Sciatic nerve (tissue), 2 donors: ENCODE measurements around the gene SPRED1. TPM values are rescaled to one million over a fixed set of nuclear protein-coding genes. Genes with fewer than 3 reads are reported as not detected.

Experiments
- ATAC-seq: fragments of 200-7000 bp; cut with Tn5 transposase; one replicate; pipeline ENCODE4 v1.9.1; 2020; ENCODE audit warnings: mild to moderate bottlenecking, moderate library complexity
- DNase-seq: peaks from one replicate; pipeline ENCODE4 v3.0.0-alpha.2; 2020; ENCODE audit warnings: low spot score
- intact Hi-C: fragments of 100-400 bp; cut with DNase I; formaldehyde crosslinking; loops from one replicate; pipeline ENCODE4 v1.14.2; 2022
- total RNA-seq: library from RNA; stranded (reverse); fragmentation: NEBNext Ultra II Directional; extraction: Animal tissue kit (Norgen Biotek cat#: 25700); gene quantifications from one replicate; pipeline ENCODE4 v1.2.1, GENCODE V29; 2021
- donor health status: DM: no; HTN: no; CAD: no.
- donor health status: DM: no; HTN: no; CAD: no.

Gene SPRED1
- total RNA-seq, 1 donor from 2014 or later, result 56.4 TPM

DNA sequence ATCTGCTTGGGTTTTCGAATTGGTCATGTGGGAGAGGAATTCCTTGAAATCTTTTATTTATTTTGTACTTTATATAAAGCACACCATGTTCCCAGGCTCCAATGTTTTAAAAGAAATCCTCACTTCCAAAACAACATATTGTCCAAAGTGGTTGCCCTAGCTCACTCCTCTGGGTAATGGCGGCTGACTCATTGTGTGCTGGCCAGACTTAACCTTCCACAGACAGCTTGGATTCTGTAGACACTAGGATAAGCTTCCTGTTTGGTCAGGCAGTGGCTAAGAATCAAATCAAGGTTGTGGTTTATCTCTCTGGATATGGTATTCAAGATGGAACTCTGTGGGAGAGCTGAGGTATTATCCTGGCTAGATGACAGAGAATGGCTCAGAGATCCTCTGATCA is 145.5 kb downstream of the SPRED1 start:
- no peak for DNase-seq
- intact Hi-C loops, result no loop called here
- peak; percentile 98 for ATAC-seq

DNA sequence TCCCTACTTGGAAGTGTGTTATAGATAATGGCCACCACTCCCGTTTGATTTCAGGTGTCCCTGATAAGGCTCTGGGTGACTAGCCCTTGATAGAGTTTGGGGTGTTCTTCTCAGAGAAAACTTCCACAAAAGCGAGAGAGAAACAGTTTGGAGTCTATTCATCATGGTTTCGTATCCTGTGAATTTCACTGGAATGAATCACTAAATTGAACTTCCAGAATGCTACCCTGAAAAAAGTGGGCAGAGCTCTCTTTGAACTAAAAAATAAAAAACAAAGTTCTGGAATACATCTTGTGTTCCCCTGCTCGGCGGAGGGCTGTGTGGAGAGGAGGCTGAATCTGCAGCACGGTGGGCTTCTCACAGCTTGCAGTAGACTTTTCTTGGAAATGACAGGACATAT is 148.5 kb downstream of the SPRED1 start:
- intact Hi-C loops, result no loop called here
- DNase-seq, result no peak

DNA sequence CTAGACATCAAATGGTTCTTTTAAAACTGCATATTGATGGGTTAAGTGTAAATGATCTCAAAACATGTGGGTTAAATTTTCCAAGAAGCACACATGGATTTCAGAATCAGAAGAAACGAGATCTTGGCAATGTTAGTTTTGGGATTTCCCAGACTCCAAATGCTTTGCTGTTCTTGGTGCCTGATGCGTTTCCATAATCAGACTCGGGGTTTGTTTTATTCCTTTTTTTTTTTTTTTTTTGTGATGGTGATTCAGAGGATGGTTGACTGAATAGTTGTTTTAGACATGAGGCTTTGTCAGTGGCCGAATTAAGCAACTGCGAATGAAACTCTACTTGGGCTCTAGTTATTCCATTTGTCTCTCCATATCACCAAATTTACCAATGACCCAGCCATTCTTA is 149.1 kb downstream of the SPRED1 start:
- no peak for DNase-seq
- intact Hi-C loops, result no loop called here
- peak; percentile 19 for ATAC-seq

More for the DNA sequence above, 148.5 kb downstream of the SPRED1 start:
- no peak for ATAC-seq

DNA sequence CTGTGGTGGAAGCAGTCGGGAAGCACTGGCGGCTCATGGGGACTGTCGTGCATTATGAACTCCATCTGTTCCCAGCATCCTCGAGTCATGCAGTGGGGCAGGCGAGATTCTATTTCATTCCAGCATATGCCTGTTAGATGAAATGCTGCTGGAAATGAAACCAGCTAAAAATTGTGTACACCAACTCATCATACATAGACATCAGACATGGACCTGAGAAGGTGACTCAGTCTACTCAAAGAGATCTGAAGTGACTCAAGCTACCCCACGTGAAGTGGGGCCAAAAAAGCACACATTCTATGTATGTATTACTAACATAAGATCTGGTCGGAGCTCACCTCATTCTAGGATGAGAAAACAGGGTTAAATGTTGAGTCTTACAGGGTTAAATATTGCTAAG is 153.8 kb downstream of the SPRED1 start:
- DNase-seq (no peak), ATAC-seq (no peak)
- intact Hi-C loops, result no loop called here

Other genes with a start within 250 kb of the SPRED1 start
- 24.4 TPM for gene FAM98B, start 201.3 kb downstream of the SPRED1 start, total RNA-seq